ENCODE measurements around the gene NBEAL2.

NBEAL2 gene

GRCh38 chr3:47000922-47001730, 21.7 kb downstream of the NBEAL2 start:
- DNase-seq: no peak

GRCh38 chr3:47001731-47002170, 22.3 kb downstream of the NBEAL2 start:
- DNase-seq: no peak

- DNase-seq: no peak
These were observed 22.9 kb downstream of the NBEAL2 start for GRCh38 chr3:47002171-47003055.

- DNase-seq: no peak
These were observed 23.6 kb downstream of the NBEAL2 start for GRCh38 chr3:47003056-47003410.

- DNase-seq: no peak
These were observed 24.2 kb downstream of the NBEAL2 start for GRCh38 chr3:47003461-47004368.

- DNase-seq: no peak
These were observed 25.1 kb downstream of the NBEAL2 start for GRCh38 chr3:47004369-47005211.

- no peak for DNase-seq
These were observed 26.0 kb downstream of the NBEAL2 start for GRCh38 chr3:47005212-47006144.

- DNase-seq: no peak
These were observed 26.7 kb downstream of the NBEAL2 start for GRCh38 chr3:47006145-47006651.

GRCh38 chr3:47007001-47007400, 27.5 kb downstream of the NBEAL2 start:
- no peak for DNase-seq

- DNase-seq: no peak
These were observed 28.2 kb downstream of the NBEAL2 start for GRCh38 chr3:47007482-47008233.

- no peak for DNase-seq
These were observed 28.8 kb downstream of the NBEAL2 start for GRCh38 chr3:47008234-47008796.

GRCh38 chr3:47008851-47009224, 29.4 kb downstream of the NBEAL2 start:
- no peak for DNase-seq

GRCh38 chr3:47009225-47010110, 30.0 kb downstream of the NBEAL2 start:
- DNase-seq: peak; percentile 90

GRCh38 chr3:47010111-47010712, 30.7 kb downstream of the NBEAL2 start:
- no peak for DNase-seq

- no peak for DNase-seq
These were observed 31.4 kb downstream of the NBEAL2 start for GRCh38 chr3:47010910-47011309.

- no peak for DNase-seq
These were observed 31.9 kb downstream of the NBEAL2 start for GRCh38 chr3:47011371-47011770.

- DNase-seq: no peak
These were observed 33.1 kb downstream of the NBEAL2 start for GRCh38 chr3:47012342-47013230.

Data from T1000 (cell line).